Measurements from ENCODE around the gene LIN7A.

- TF ChIP-seq TAF1 (IDR thresholded peaks at IDR 0.05; ENCODE audit: low read depth, low read length) = no peak
- no peak for TF ChIP-seq POLR2AphosphoS5 (IDR thresholded peaks at IDR 0.05; ENCODE audit: low read depth, low read length)
- no peak for TF ChIP-seq POLR2A (IDR thresholded peaks at IDR 0.05; ENCODE audit: low read depth, low read length)
These were observed 88.9 kb downstream of the LIN7A start for GRCh38 chr12:80848858-80849257.

All from GM12891 (cell line).